HepG2 (cell line): ENCODE data around the gene KATNB1. TPM values are rescaled to one million over a fixed set of nuclear protein-coding genes. Genes with fewer than 3 reads are reported as not detected.
A peak's percentile ranks its signal among the peaks of the same experiment; 100 is the strongest.

Source experiments
- ATAC-seq: fragments of 200-7000 bp; cut with Tn5 transposase; 3 replicates; pipeline ENCODE4 v1.9.1; 2020; ENCODE audit warnings: mild to moderate bottlenecking, moderate library complexity
- BruUV-seq: library from RNA; stranded (reverse); fragments of 400-500 nt; replicated peaks from 2 replicates; lab custom pipeline; 2021; lab: Mats Ljungman, UMichigan
- CTCF ChIA-PET: fragments of 300-600 bp; formaldehyde crosslinking; extraction: SDS; loops from one replicate; lab custom pipeline; 2021; ENCODE audit warnings: low total read pairs, inconsistent platforms, low intra/inter-chr PET ratio; lab: Yijun Ruan, JAX
- POLR2A ChIA-PET: fragments of 350-600 bp; sonication (Branson Sonifier 250); formaldehyde crosslinking; loops from one replicate; lab custom pipeline; 2020; ENCODE audit warnings: antibody characterized with exemption, inconsistent platforms; lab: Yijun Ruan, JAX
- DNase-seq: peaks from one replicate; pipeline ENCODE4 v3.0.0-alpha.2; 2015; ENCODE audit warnings: low spot score
- FAIRE-seq: peaks from 3 replicates; lab custom pipeline; 2011; peaks lifted over from hg19 to GRCh38; lab: Jason Lieb, UNC
- H2AFZ ChIP-seq: one replicate; pipeline ENCODE4 v1.6.1; 2011; ENCODE audit warnings: low read length, inconsistent platforms
- H3K27ac ChIP-seq: fragments of 300-600 bp; 3 replicates; pipeline ENCODE4 v1.8.0; 2011; ENCODE audit warnings: mixed run types, mild to moderate bottlenecking, mixed read lengths, low read length, inconsistent platforms; ENCODE audit not compliant: insufficient read depth; ENCODE audit errors: extremely low read length
- H3K27me3 ChIP-seq, 2 experiments: fragments of 200-600 bp in 1 of 2; 2 replicates in 1 of 2; 3 replicates in 1 of 2; pipeline versions ENCODE4 v1.6.0 to v1.8.0; 2011; ENCODE audit warnings: low read length in 2 of 2, mild to moderate bottlenecking in 2 of 2, moderate library complexity in 2 of 2, inconsistent platforms in 1 of 2; ENCODE audit not compliant: insufficient read depth in 2 of 2, control insufficient read depth in 1 of 2
- H3K36me3 ChIP-seq, 2 experiments: fragments of 200-600 bp in 1 of 2; replicated peaks in 1 of 2; 2 replicates in 1 of 2; 3 replicates in 1 of 2; pipeline versions ENCODE4 v1.5.1 to v1.8.0; 2011; ENCODE audit warnings: low read length in 2 of 2, inconsistent platforms in 1 of 2; ENCODE audit not compliant: insufficient read depth in 2 of 2, control insufficient read depth in 1 of 2
- H3K4me1 ChIP-seq: 2 replicates; pipeline ENCODE4 v1.5.1; 2012; ENCODE audit warnings: low read length, inconsistent platforms; ENCODE audit not compliant: insufficient read depth
- H3K4me2 ChIP-seq: 2 replicates; pipeline ENCODE4 v1.6.0; 2011; ENCODE audit warnings: low read depth, low read length, inconsistent platforms
- H3K4me3 ChIP-seq, 3 experiments: fragments of 200-600 bp in 1 of 3; sonication (generic), shearing (Covaris generic) in 1 of 3; replicated peaks in 1 of 3; 2 replicates each; pipeline ENCODE4 v1.5.1; 2011 to 2016; ENCODE audit warnings: low read length in 3 of 3, inconsistent platforms in 2 of 3, low read depth in 2 of 3, mild to moderate bottlenecking in 2 of 3, control low read depth in 1 of 3, mixed read lengths in 1 of 3; ENCODE audit not compliant: insufficient read depth in 1 of 3
- H3K79me2 ChIP-seq: one replicate; pipeline ENCODE4 v1.6.1; 2011; ENCODE audit warnings: low read length, inconsistent platforms; ENCODE audit not compliant: insufficient read depth
- H3K9ac ChIP-seq: 2 replicates; pipeline ENCODE4 v1.6.0; 2011; ENCODE audit warnings: mild to moderate bottlenecking, low read depth, low read length, inconsistent platforms; ENCODE audit not compliant: insufficient read depth
- H3K9me3 ChIP-seq: 2 replicates; pipeline ENCODE4 v1.5.1; 2012; ENCODE audit warnings: mild to moderate bottlenecking, low read length
- H4K20me1 ChIP-seq: 2 replicates; pipeline ENCODE4 v1.6.0; 2011; ENCODE audit warnings: inconsistent platforms, mild to moderate bottlenecking, low read length, moderate library complexity; ENCODE audit not compliant: insufficient read depth
- AHR ChIP-seq: IDR thresholded peaks from 2 replicates; pipeline ENCODE4 v1.6.1; 2018; ENCODE audit warnings: missing genetic modification reagents, missing compliant biosample characterization
- DNMT1 ChIP-seq: sonication (generic); formaldehyde crosslinking; IDR thresholded peaks from 2 replicates; pipeline ENCODE4 v1.5.1; 2020; ENCODE audit warnings: mild to moderate bottlenecking, missing genetic modification reagents
- FOXC1 ChIP-seq: sonication (generic); formaldehyde crosslinking; IDR thresholded peaks from 2 replicates; pipeline ENCODE4 v1.8.0; 2022; ENCODE audit warnings: mild to moderate bottlenecking, missing genetic modification reagents, borderline replicate concordance
- HIC2 ChIP-seq: sonication (generic); formaldehyde crosslinking; IDR thresholded peaks from 2 replicates; pipeline ENCODE4 v1.9.0; 2022; ENCODE audit warnings: low read depth, missing genetic modification reagents
- HNRNPLL ChIP-seq: fragments of 200-400 bp; formaldehyde crosslinking; IDR thresholded peaks from 2 replicates; pipeline ENCODE4 v1.6.1; 2017; ENCODE audit warnings: mild to moderate bottlenecking, low read depth, low read length; ENCODE audit not compliant: poor library complexity, severe bottlenecking
- POLR2A ChIP-seq, 2 experiments: IDR thresholded peaks; 2 replicates each; pipeline ENCODE4 v1.6.1; 2011; ENCODE audit warnings: low read depth in 2 of 2, low read length in 2 of 2, mild to moderate bottlenecking in 1 of 2, moderate library complexity in 1 of 2; ENCODE audit not compliant: insufficient read depth in 1 of 2
- SNAPC2 ChIP-seq: sonication (generic); formaldehyde crosslinking; IDR thresholded peaks from 2 replicates; pipeline ENCODE4 v1.8.1; 2022; ENCODE audit warnings: mild to moderate bottlenecking, missing genetic modification reagents
- TGIF2 ChIP-seq: IDR thresholded peaks from 2 replicates; pipeline ENCODE4 v1.6.1; 2016; ENCODE audit warnings: control low read depth, missing compliant biosample characterization
- THAP11 ChIP-seq: IDR thresholded peaks from 2 replicates; pipeline ENCODE4 v1.6.1; 2016; ENCODE audit warnings: missing biosample characterization, missing genetic modification reagents
- ZFP36L2 ChIP-seq: sonication (generic); formaldehyde crosslinking; IDR thresholded peaks from 2 replicates; pipeline ENCODE4 v1.4.0; 2020; ENCODE audit warnings: missing genetic modification reagents
- ZMYM3 ChIP-seq: sonication (generic); formaldehyde crosslinking; IDR thresholded peaks from 2 replicates; pipeline ENCODE4 v1.5.1; 2020; ENCODE audit warnings: mild to moderate bottlenecking, missing genetic modification reagents
- ZNF101 ChIP-seq: sonication (generic); formaldehyde crosslinking; IDR thresholded peaks from 2 replicates; pipeline ENCODE4 v1.4.0; 2020; ENCODE audit warnings: mild to moderate bottlenecking, low read depth, missing genetic modification reagents, borderline replicate concordance
- ZNF607 ChIP-seq: sonication (generic); formaldehyde crosslinking; IDR thresholded peaks from 2 replicates; pipeline ENCODE4 v1.5.1; 2020; ENCODE audit warnings: missing genetic modification reagents, mild to moderate bottlenecking, borderline replicate concordance
- ZNF768 ChIP-seq: sonication (generic); formaldehyde crosslinking; IDR thresholded peaks from 2 replicates; pipeline ENCODE4 v1.4.0; 2020; ENCODE audit warnings: missing genetic modification reagents
- ZUFSP ChIP-seq: sonication (generic); formaldehyde crosslinking; IDR thresholded peaks from 2 replicates; pipeline ENCODE4 v1.9.0; 2021; ENCODE audit warnings: missing genetic modification reagents, mild to moderate bottlenecking, borderline replicate concordance
- WGBS: methylation state at CpG from one replicate; pipeline ENCODE4 v1.1.6; 2017; ENCODE audit warnings: low lambda C conversion rate; 5-methylcytosine and 5-hydroxymethylcytosine counted together
- in situ Hi-C: cut with HindIII; loops from 2 replicates; pipeline ENCODE4 v1.10.0; 2017; ENCODE audit warnings: low pct_unique_long_range_greater_than_20kb; ENCODE audit not compliant: extremely low pct_ligation_motif_present
- intact Hi-C: fragments of 100-400 bp; cut with micrococcal nuclease; formaldehyde crosslinking; loops from one replicate; pipeline ENCODE4 v1.10.0; 2022; ENCODE audit not compliant: unreplicated experiment
- polyA plus RNA-seq, 8 experiments: library from polyadenylated mRNA; depleted of rRNA in 3 of 8; stranded (reverse) in 7 of 8; unstranded in 1 of 8; fragments of >200 nt; fragmentation: Illumina TruSeq in 4 of 8; extraction: Trizol in 4 of 8; gene quantifications; 2 replicates each; pipeline versions ENCODE4 v1.2.1 to v1.2.3, GENCODE V29; 2011 to 2016; ENCODE audit warnings: low read depth in 4 of 8, missing spikeins in 1 of 8, mixed read lengths in 1 of 8; ENCODE audit not compliant: insufficient read depth in 1 of 8
- total RNA-seq, 5 experiments: library from RNA; depleted of rRNA; stranded (reverse); fragments of >200 nt; fragmentation: Illumina TruSeq; extraction: Trizol; gene quantifications; 2 replicates each; pipeline ENCODE4 v1.2.3, GENCODE V29; 2016; ENCODE audit warnings: low read depth in 1 of 5

Gene KATNB1
- total and polyA plus RNA-seq, 2 of the 13 experiments (the other 11 are each of a cell fraction or from before 2014, with no cell fraction given): 31.5 to 43.5 TPM

- BruUV-seq: no TSS peak
- WGBS: 79% methylated on average over 17 of the region's 17 CpGs
- POLR2A ChIA-PET: interaction anchor here (1.2 kb wide), 1 partner anchor 21 kb away, joined by 4 read pairs; no protein-coding TSS in a partner anchor
These were observed 37.6 kb upstream of the KATNB1 start for GRCh38 chr16:57697896-57698537.

GRCh38 chr16:57698812-57699405 is 36.7 kb upstream of the KATNB1 start:
- intact Hi-C loops (no loop called here), in situ Hi-C loops (no loop called here)
- H3K79me2 ChIP-seq: no peaks in the 10 kb centered on the region
- H3K4me1 ChIP-seq: peaks cover 91% of the 10 kb centered on the region
- no peaks in the 10 kb centered on the region for H3K27me3 ChIP-seq
- FAIRE-seq: no peak
- H3K27ac ChIP-seq: no peak overlapping the region
- no peak overlapping the region for H3K9ac ChIP-seq
- 78% methylated on average over 12 of the region's 16 CpGs for WGBS
- ChIA-PET CTCF (no interaction called here), POLR2A (interaction anchor here (1.2 to 2.4 kb wide), 2 partner anchors 22 to 31 kb away, joined by 4 to 10 read pairs; partner anchors contain the start of gene ADGRG3)
- no peak for DNase-seq
- no peaks in the 10 kb centered on the region for H3K9me3 ChIP-seq
- no peaks in the 10 kb centered on the region for H3K36me3 ChIP-seq
- H4K20me1 ChIP-seq: no peaks in the 10 kb centered on the region
- ATAC-seq: no peak
- no peak overlapping the region for H3K4me2 ChIP-seq
- H3K4me3 ChIP-seq: no peak overlapping the region
- no TSS peak for BruUV-seq
- H2AFZ ChIP-seq: no peak overlapping the region
- no peak for TF ChIP-seq ZNF101
- no peak for TF ChIP-seq TGIF2 (CRISPR knock-in tag)
- TF ChIP-seq POLR2A (IDR thresholded peaks at IDR 0.05; ENCODE audit: insufficient read depth in 1 of 2, low read depth in 2 of 2, low read length in 2 of 2): no peak
- TF ChIP-seq FOXC1 (CRISPR knock-in tag): no peak
- TF ChIP-seq THAP11: no peak
- no peak for TF ChIP-seq ZFP36L2 (CRISPR knock-in tag)
- TF ChIP-seq HNRNPLL: no peak
- peak; percentile 41; the same call in 1 of the 2 replicates for TF ChIP-seq HIC2 (CRISPR knock-in tag)
- TF ChIP-seq ZNF607: no peak
- TF ChIP-seq ZUFSP (CRISPR knock-in tag): no peak

More at GRCh38 chr16:57697896-57698537, 37.6 kb upstream of the KATNB1 start:
- Histone ChIP-seq H3K79me2 (no peaks in the 10 kb centered on the region), H3K4me1 (peaks cover 91% of the 10 kb centered on the region), H2AFZ (no peak overlapping the region), H3K27me3 (no peaks in the 10 kb centered on the region), H3K9me3 (no peaks in the 10 kb centered on the region), H3K4me2 (no peak overlapping the region), H4K20me1 (no peaks in the 10 kb centered on the region), H3K4me3 (no peak overlapping the region), H3K36me3 (no peaks in the 10 kb centered on the region), H3K9ac (no peak overlapping the region), H3K27ac (no peak overlapping the region)
- intact Hi-C loops (no loop called here), in situ Hi-C loops (no loop called here)
- TF ChIP-seq SNAPC2 (no peak), DNMT1 (CRISPR knock-in tag) (0 out of 2 replicates have a peak, but pooled peaks have one; percentile 18), ZMYM3 (CRISPR knock-in tag) (peak; percentile 56; the same call in 1 of the 2 replicates), ZNF768 (CRISPR knock-in tag) (peak; percentile 97), AHR (CRISPR knock-in tag) (no peak)
- ATAC-seq (no peak), FAIRE-seq (no peak), DNase-seq (no peak)
- CTCF ChIA-PET: no interaction called here
